ENCODE results near the gene PHF2.
"Not testable (repeated sequence)": the region's sequence is repeated elsewhere in the genome, so short reads cannot be mapped to it uniquely, and the experiment has no call there.

PHF2 gene

DNA sequence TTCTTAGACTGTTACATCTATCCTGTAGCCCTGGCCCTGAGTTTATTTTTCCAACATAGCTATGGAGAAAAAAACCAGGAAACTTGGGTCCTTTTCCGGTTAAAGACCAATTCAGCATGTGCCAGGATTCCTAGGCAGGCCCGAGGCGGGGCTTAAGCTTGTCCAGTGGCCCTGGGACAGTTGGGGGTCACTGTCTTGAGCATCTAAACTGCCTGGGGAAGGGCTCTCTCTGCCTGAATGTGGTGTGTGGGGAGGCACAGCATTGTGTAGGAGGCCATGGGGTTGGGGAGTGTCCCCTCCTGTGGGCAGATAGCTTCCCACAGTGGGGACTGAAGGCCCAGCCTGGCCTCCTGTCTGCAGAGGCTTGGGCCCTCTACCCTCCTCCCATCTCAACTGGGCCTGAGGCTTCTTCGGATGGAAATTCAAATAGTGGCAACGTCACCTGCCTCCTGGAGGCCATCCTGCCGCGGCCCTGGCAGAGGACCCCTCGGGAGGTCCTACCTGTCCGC, 88.8 kb downstream of the PHF2 start:
- Histone ChIP-seq H3K9me2 (replicated peaks; ENCODE audit: insufficient read depth, low read length) (no peaks in the 10 kb centered on the region), H3F3A (ENCODE audit: insufficient read depth, low read length) (no peaks in the 10 kb centered on the region), H3K36me3 (replicated peaks; ENCODE audit: insufficient read depth, low read length) (no peaks in the 10 kb centered on the region), H3K4me2 (ENCODE audit: low read depth, low read length) (no peak overlapping the region), H3K4me1 (ENCODE audit: low read length) (no peaks in the 10 kb centered on the region), H4K20me1 (ENCODE audit: insufficient read depth, low read length) (no peaks in the 10 kb centered on the region), H2AFZ (ENCODE audit: low read length) (no peak overlapping the region), H3K79me2 (ENCODE audit: low read length) (no peaks in the 10 kb centered on the region), H3K9me3 (replicated peaks; ENCODE audit: insufficient read depth, low read length) (no peaks in the 10 kb centered on the region), H3K27me3 (replicated peaks; ENCODE audit: insufficient read depth, low read length) (no peaks in the 10 kb centered on the region), H3K9ac (ENCODE audit: low read length) (no peak overlapping the region), H3K27ac (ENCODE audit: low read length) (no peak overlapping the region), H3K4me3 (ENCODE audit: low read length) (no peak overlapping the region)
- no peak for DNase-seq
- TF ChIP-seq EZH2phosphoT487 (IDR thresholded peaks at IDR 0.05; ENCODE audit: low read length) (no peak), CTCF (IDR thresholded peaks at IDR 0.05; ENCODE audit: low read length) (no peak), EZH2 (optimal IDR thresholded peaks at IDR 0.05; ENCODE audit: low read depth, low read length) (no peak)

DNA sequence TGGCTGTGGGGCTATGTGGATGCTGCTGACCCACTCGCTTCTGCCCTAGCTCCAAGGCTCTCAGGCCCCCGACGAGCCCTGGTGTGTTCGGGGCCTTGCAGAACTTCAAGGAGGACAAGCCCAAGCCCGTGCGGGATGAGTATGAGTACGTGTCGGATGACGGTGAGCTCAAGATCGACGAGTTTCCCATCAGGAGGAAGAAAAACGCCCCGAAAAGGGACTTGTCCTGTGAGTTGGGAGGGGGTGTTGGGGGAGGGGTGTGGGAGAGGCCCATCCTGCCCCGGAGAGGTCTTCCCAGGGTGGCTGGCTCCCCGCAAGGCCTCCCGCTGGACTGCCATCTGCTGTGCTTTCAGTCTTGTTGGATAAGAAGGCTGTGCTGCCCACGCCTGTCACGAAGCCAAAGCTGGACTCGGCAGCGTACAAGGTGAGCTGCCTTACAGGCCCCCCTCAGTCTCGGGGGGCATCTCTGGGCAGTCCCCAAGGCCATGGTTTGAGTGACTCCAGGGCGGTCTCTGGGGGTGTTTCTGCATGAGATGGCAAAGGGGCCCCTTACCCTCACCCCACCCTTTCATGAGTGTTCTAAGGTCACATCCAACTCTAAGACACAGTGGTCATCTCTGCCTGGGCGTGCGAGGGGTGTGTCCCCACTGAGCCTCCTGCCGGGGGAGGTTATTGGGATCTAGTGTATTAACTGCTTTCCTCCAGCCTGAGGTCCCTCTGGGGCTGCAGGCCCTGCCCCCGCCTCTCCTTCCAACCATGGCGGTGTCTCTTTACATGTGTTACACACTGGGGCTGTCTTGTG, 89.5 kb downstream of the PHF2 start:
- Histone ChIP-seq H3K27ac (ENCODE audit: low read length) (no peak overlapping the region), H3K9me2 (replicated peaks; ENCODE audit: insufficient read depth, low read length) (no peaks in the 10 kb centered on the region), H3K36me3 (replicated peaks; ENCODE audit: insufficient read depth, low read length) (no peaks in the 10 kb centered on the region), H3K9ac (ENCODE audit: low read length) (no peak overlapping the region), H3K9me3 (replicated peaks; ENCODE audit: insufficient read depth, low read length) (no peaks in the 10 kb centered on the region), H3K27me3 (replicated peaks; ENCODE audit: insufficient read depth, low read length) (no peaks in the 10 kb centered on the region), H4K20me1 (ENCODE audit: insufficient read depth, low read length) (no peaks in the 10 kb centered on the region), H3K4me3 (ENCODE audit: low read length) (no peak overlapping the region), H3K79me2 (ENCODE audit: low read length) (no peaks in the 10 kb centered on the region), H2AFZ (ENCODE audit: low read length) (no peak overlapping the region), H3K4me1 (ENCODE audit: low read length) (no peaks in the 10 kb centered on the region), H3K4me2 (ENCODE audit: low read depth, low read length) (no peak overlapping the region), H3F3A (ENCODE audit: insufficient read depth, low read length) (no peaks in the 10 kb centered on the region)
- TF ChIP-seq EZH2 (optimal IDR thresholded peaks at IDR 0.05; ENCODE audit: low read depth, low read length) (no peak), EZH2phosphoT487 (IDR thresholded peaks at IDR 0.05; ENCODE audit: low read length) (no peak), CTCF (IDR thresholded peaks at IDR 0.05; ENCODE audit: low read length) (no peak)
- DNase-seq, result no peak

- not testable (repeated sequence) for H3K9me2 ChIP-seq (replicated peaks; ENCODE audit: insufficient read depth, low read length); H3K27me3 ChIP-seq (replicated peaks; ENCODE audit: insufficient read depth, low read length); H3K27ac ChIP-seq (ENCODE audit: low read length); H3K4me3 ChIP-seq (ENCODE audit: low read length); H4K20me1 ChIP-seq (ENCODE audit: insufficient read depth, low read length); H3K9me3 ChIP-seq (replicated peaks; ENCODE audit: insufficient read depth, low read length); H2AFZ ChIP-seq (ENCODE audit: low read length); H3K4me2 ChIP-seq (ENCODE audit: low read depth, low read length); DNase-seq; H3K9ac ChIP-seq (ENCODE audit: low read length); H3K36me3 ChIP-seq (replicated peaks; ENCODE audit: insufficient read depth, low read length); H3K4me1 ChIP-seq (ENCODE audit: low read length); H3K79me2 ChIP-seq (ENCODE audit: low read length); H3F3A ChIP-seq (ENCODE audit: insufficient read depth, low read length)
Observed at GRCh38 chr9:93666439-93666784, 90.0 kb downstream of the PHF2 start.

GRCh38 chr9:93667006-93667405, 90.6 kb downstream of the PHF2 start:
- H3K79me2 ChIP-seq (ENCODE audit: low read length), result no peaks in the 10 kb centered on the region
- TF ChIP-seq EZH2 (optimal IDR thresholded peaks at IDR 0.05; ENCODE audit: low read depth, low read length), result no peak
- TF ChIP-seq CTCF (IDR thresholded peaks at IDR 0.05; ENCODE audit: low read length), result no peak
- no peak for TF ChIP-seq EZH2phosphoT487 (IDR thresholded peaks at IDR 0.05; ENCODE audit: low read length)
- no peak overlapping the region for H2AFZ ChIP-seq (ENCODE audit: low read length)
- no peak overlapping the region for H3K9ac ChIP-seq (ENCODE audit: low read length)
- H3K27ac ChIP-seq (ENCODE audit: low read length), result no peak overlapping the region
- no peak overlapping the region for H3K4me3 ChIP-seq (ENCODE audit: low read length)
- H3K9me2 ChIP-seq (replicated peaks; ENCODE audit: insufficient read depth, low read length), result no peaks in the 10 kb centered on the region
- no peaks in the 10 kb centered on the region for H3K9me3 ChIP-seq (replicated peaks; ENCODE audit: insufficient read depth, low read length)
- no peaks in the 10 kb centered on the region for H3K27me3 ChIP-seq (replicated peaks; ENCODE audit: insufficient read depth, low read length)
- H3F3A ChIP-seq (ENCODE audit: insufficient read depth, low read length), result no peaks in the 10 kb centered on the region
- no peaks in the 10 kb centered on the region for H4K20me1 ChIP-seq (ENCODE audit: insufficient read depth, low read length)
- no peaks in the 10 kb centered on the region for H3K4me1 ChIP-seq (ENCODE audit: low read length)
- no peaks in the 10 kb centered on the region for H3K36me3 ChIP-seq (replicated peaks; ENCODE audit: insufficient read depth, low read length)
- H3K4me2 ChIP-seq (ENCODE audit: low read depth, low read length), result no peak overlapping the region
- DNase-seq, result no peak
